Mucosa of descending colon (tissue), 3 donors: ENCODE data around the gene MC2R. TPM values are rescaled to one million over a fixed set of nuclear protein-coding genes. Genes with fewer than 3 reads are reported as not detected.

Source experiments
- ATAC-seq: fragments of 200-7000 bp; cut with Tn5 transposase; one replicate; pipeline ENCODE4 v1.9.1; 2020; ENCODE audit warnings: mild to moderate bottlenecking, moderate library complexity
- DNase-seq, 3 donors: peaks; one replicate each; pipeline ENCODE4 v3.0.0-alpha.2; 2020
- H3K36me3 ChIP-seq: fragments of 200-600 bp; one replicate; pipeline ENCODE4 v1.8.0; 2021; ENCODE audit warnings: low read depth, mild to moderate bottlenecking
- H3K4me1 ChIP-seq: fragments of 200-600 bp; one replicate; pipeline ENCODE4 v1.8.0; 2021; ENCODE audit warnings: low read depth, mild to moderate bottlenecking
- H3K4me3 ChIP-seq: fragments of 200-600 bp; one replicate; pipeline ENCODE4 v1.8.0; 2021; ENCODE audit warnings: mild to moderate bottlenecking
- H3K9me3 ChIP-seq: fragments of 200-600 bp; one replicate; pipeline ENCODE4 v1.8.0; 2021; ENCODE audit warnings: mild to moderate bottlenecking
- intact Hi-C, 2 donors: fragments of 100-400 bp; cut with DNase I in 1 of 2; cut with micrococcal nuclease in 1 of 2; formaldehyde crosslinking; loops; one replicate each; pipeline versions ENCODE4 v1.11.0 to v1.11.1; 2022; cut with DNase I, micrococcal nuclease
- long read RNA-seq, 2 donors: library from polyadenylated mRNA; unstranded; transcript quantifications; one replicate each; pipeline ENCODE4 v2.0.0, GENCODE V29; 2019 to 2021
- total RNA-seq, 3 donors: library from RNA; stranded (reverse); fragmentation: NEBNext Ultra II Directional in 2 of 3; extraction: Animal tissue kit (Norgen Biotek cat#: 25700) in 2 of 3; gene quantifications; one replicate each; pipeline versions ENCODE4 v1.2.1 to v1.2.4, GENCODE V29; 2021 to 2023
- TF ChIP-seq, protein P1 (sequence below): fragments of 200-600 bp; IDR thresholded peaks from one replicate; pipeline ENCODE4 v1.8.0; 2022; ENCODE audit warnings: antibody characterized with exemption, mild to moderate bottlenecking
- donor health status: DM: no; HTN: no; CAD: no; lungs with moderate emphysema.
- donor health status: DM: no; HTN: no; CAD: no.
- donor health status: DM: no; HTN: yes; CAD: no.

The MC2R gene
- not detected for total RNA-seq
- long read RNA-seq, donor 1 = 0 reads
- long read RNA-seq, donor 2 = 0 reads

DNA sequence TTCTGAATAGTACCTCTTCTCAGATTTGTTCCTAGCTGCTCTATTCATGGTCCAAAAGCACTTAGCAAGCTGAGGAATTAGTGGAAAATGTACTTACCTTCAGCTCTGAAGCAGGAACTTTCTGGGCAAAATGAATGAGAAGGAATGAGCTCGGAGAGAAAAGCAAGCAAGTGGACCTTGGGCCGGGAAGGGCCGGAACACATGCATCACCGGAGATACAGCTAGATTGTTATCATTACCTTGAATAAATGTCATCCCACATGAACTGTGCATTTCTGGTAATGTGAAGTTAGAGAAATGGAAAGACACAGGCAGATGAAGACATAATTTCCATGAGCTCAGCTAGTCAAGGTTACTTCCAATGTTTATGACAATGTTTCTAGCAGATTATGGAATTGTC lies at the start of gene MC2R:
Gene MC2R, minus strand, starts transcription at position 146 of the 400 bp plus-strand sequence. CDS start 30,018 bp downstream, outside the sequence.
- Histone ChIP-seq H3K4me3 (no peak within 1 kb of the TSS), H3K9me3 (no peaks in the 10 kb centered on the region), H3K4me1 (no peaks in the 10 kb centered on the region), H3K36me3 (no peaks in the 10 kb centered on the region)
- no peak for ATAC-seq
- no peak for DNase-seq
- TF ChIP-seq, protein P1, sequence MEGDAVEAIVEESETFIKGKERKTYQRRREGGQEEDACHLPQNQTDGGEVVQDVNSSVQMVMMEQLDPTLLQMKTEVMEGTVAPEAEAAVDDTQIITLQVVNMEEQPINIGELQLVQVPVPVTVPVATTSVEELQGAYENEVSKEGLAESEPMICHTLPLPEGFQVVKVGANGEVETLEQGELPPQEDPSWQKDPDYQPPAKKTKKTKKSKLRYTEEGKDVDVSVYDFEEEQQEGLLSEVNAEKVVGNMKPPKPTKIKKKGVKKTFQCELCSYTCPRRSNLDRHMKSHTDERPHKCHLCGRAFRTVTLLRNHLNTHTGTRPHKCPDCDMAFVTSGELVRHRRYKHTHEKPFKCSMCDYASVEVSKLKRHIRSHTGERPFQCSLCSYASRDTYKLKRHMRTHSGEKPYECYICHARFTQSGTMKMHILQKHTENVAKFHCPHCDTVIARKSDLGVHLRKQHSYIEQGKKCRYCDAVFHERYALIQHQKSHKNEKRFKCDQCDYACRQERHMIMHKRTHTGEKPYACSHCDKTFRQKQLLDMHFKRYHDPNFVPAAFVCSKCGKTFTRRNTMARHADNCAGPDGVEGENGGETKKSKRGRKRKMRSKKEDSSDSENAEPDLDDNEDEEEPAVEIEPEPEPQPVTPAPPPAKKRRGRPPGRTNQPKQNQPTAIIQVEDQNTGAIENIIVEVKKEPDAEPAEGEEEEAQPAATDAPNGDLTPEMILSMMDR = no peak
- intact Hi-C loops = no loop called here

DNA sequence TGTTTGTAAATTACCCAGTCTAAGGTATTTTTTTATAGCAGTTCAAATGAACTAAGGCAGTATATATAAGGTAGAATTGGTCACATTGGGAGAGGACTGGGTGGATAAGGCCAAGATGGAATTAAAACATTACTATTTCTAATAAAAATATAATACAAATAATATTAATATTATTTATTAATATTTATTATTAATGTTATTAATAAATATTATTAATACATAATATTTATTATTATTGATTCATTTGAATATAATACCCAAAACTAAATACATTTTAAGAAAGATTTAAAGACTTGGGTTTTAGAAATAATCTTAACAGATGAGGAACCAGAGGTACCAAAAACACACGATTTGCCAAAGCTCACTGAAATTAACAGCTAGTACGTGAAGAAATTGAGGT lies 30.5 kb upstream of the MC2R start:
- Histone ChIP-seq H3K4me3 (no peak overlapping the region), H3K9me3 (no peaks in the 10 kb centered on the region), H3K36me3 (no peaks in the 10 kb centered on the region), H3K4me1 (no peaks in the 10 kb centered on the region)
- DNase-seq (no peak), ATAC-seq (no peak)
- TF ChIP-seq, protein P1 = no peak
- intact Hi-C loops = no loop called here

DNA sequence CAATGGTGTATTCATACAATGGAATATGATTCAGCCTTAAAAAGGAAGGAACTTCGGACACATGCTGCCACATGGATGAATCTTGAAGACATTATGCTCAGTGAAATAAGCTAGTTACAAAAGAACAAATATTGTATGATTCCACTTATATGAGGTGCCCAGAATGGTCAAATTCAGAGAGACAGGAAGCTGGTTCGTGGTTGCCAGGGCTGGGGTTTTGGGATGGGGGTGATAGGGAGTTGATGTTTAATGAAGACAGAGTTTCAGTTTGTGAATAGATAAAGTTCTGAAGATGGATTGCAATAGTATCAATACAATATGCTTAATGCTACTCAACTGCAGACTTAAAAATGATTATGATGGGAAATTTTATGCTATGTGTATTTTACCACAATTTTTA lies 28.0 kb upstream of the MC2R start:
- no peak for DNase-seq
- intact Hi-C loops = no loop called here
- TF ChIP-seq, protein P1 = no peak
- H3K36me3 ChIP-seq = no peaks in the 10 kb centered on the region
- no peak for ATAC-seq
- H3K4me3 ChIP-seq = no peak overlapping the region
- H3K4me1 ChIP-seq = no peaks in the 10 kb centered on the region
- no peaks in the 10 kb centered on the region for H3K9me3 ChIP-seq

DNA sequence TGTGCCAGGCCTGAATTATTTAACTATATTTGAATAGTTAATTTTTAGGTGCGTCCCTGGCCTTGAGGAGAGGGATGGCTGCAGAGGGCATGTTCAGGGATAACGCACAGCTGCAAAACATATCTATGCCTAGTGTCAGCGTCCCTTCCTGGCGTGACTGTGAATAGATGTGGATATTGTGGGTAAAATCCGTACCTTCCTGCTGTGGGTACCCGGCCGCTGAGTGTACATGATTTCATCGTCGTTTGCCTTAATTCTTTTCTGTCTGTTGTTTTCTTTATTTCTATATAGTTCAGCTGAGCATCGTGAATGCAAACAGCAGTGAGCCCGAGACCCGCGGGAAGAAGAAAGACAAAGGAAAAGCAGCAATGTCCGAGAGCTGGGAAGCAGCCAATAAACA lies 25.0 kb upstream of the MC2R start:
- ATAC-seq = no peak
- Histone ChIP-seq H3K4me3 (no peak overlapping the region), H3K9me3 (no peaks in the 10 kb centered on the region), H3K36me3 (no peaks in the 10 kb centered on the region), H3K4me1 (no peaks in the 10 kb centered on the region)
- intact Hi-C loops = no loop called here
- TF ChIP-seq, protein P1 = no peak
- DNase-seq = no peak

DNA sequence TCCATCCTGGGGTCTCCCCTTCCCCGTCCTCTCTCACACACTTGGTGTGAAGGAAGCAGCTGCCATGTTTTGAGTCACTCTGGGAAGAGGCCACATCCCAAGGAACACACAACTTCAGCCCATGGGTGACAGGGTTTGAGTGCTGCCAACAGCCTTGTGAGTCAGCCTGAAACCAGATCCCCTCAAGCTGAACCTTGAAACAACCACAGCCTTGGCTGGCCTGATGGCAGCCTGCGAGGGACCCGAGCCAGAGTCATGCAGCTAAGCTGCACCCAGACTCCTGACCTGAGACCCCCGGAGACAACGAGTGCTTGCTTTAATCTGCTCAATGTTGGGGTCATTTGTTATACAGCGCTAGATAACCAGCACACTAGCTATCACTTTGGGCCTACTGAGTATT lies 19.3 kb upstream of the MC2R start:
- DNase-seq (no peak), ATAC-seq (no peak)
- TF ChIP-seq, protein P1 = no peak
- no peaks in the 10 kb centered on the region for H3K4me1 ChIP-seq
- H3K4me3 ChIP-seq = no peak overlapping the region
- no peaks in the 10 kb centered on the region for H3K9me3 ChIP-seq
- no peaks in the 10 kb centered on the region for H3K36me3 ChIP-seq
- intact Hi-C loops = no loop called here

DNA sequence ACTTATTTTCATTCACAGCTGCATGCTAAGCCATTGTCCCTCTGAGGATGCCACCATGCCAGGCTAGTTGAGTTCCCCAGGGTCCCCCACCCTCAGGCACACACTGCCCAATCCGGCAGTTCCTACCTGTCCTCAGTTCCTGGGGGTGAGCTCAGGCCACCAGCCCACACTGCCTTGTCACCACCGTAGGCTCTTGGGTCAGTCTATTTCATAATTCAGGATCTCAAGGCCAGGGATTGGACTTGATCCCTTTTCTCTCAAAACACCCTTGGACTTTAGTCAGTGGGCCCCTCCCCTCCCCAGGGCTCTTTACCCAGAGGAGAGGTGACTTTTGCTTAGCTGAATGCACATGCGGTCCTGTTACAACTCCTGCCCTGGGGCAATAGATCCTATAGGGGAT lies 18.7 kb upstream of the MC2R start:
- no peak for ATAC-seq
- no peaks in the 10 kb centered on the region for H3K4me1 ChIP-seq
- H3K36me3 ChIP-seq = no peaks in the 10 kb centered on the region
- no peak for DNase-seq
- TF ChIP-seq, protein P1 = no peak
- H3K4me3 ChIP-seq = no peak overlapping the region
- peaks cover 3% of the 10 kb centered on the region for H3K9me3 ChIP-seq
- intact Hi-C loops = no loop called here
